B cell (primary cell): ENCODE results near the gene STIM1.

Experiments
- EZH2 ChIP-seq: IDR thresholded peaks from 2 replicates; pipeline ENCODE4 v1.6.1; 2012; ENCODE audit warnings: borderline replicate concordance, low read depth, mild to moderate bottlenecking, moderate library complexity, low read length; ENCODE audit not compliant: insufficient read depth, poor library complexity, severe bottlenecking
- TF ChIP-seq, protein P1 (sequence below): fragments of 200-600 bp; IDR thresholded peaks from one replicate; pipeline ENCODE4 v1.8.0; 2022; ENCODE audit warnings: antibody characterized with exemption, mild to moderate bottlenecking

DNA sequence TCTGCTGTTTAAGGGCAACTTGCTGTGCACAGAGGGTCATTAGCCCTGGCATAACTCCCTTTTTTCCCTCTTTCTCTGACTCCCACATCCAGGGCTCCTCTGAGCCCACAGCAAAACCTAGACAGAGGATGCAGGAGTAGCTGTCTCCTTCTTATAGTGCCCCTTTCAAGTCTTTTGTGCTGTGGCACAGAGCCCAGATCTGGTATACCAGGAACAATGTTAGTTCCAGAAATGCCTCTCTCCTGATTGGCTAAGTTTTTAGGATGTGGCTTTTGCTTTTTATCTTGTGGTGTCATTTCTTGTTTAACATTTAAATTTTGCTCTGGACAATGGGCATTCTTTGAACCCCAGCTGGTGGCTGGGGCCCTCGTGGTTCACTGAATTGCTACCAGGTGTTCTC is 213.5 kb downstream of the STIM1 start:
- TF ChIP-seq, protein P1, sequence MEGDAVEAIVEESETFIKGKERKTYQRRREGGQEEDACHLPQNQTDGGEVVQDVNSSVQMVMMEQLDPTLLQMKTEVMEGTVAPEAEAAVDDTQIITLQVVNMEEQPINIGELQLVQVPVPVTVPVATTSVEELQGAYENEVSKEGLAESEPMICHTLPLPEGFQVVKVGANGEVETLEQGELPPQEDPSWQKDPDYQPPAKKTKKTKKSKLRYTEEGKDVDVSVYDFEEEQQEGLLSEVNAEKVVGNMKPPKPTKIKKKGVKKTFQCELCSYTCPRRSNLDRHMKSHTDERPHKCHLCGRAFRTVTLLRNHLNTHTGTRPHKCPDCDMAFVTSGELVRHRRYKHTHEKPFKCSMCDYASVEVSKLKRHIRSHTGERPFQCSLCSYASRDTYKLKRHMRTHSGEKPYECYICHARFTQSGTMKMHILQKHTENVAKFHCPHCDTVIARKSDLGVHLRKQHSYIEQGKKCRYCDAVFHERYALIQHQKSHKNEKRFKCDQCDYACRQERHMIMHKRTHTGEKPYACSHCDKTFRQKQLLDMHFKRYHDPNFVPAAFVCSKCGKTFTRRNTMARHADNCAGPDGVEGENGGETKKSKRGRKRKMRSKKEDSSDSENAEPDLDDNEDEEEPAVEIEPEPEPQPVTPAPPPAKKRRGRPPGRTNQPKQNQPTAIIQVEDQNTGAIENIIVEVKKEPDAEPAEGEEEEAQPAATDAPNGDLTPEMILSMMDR = no peak
- TF ChIP-seq EZH2 = no peak
